Tibial nerve (tissue), 4 donors: ENCODE data around the gene CAMTA1.

Experiments
- EP300 ChIP-seq, 2 donors: sonication (generic); formaldehyde crosslinking; IDR thresholded peaks; one replicate each; pipeline ENCODE4 v1.6.1; 2017; ENCODE audit warnings: antibody characterized with exemption in 2 of 2, mild to moderate bottlenecking in 1 of 2
- POLR2A ChIP-seq, 2 donors: fragments of 450-650 bp; IDR thresholded peaks; one replicate each; pipeline ENCODE4 v1.6.1; 2017; ENCODE audit warnings: antibody characterized with exemption in 2 of 2, mild to moderate bottlenecking in 2 of 2, moderate library complexity in 2 of 2
- TF ChIP-seq, protein P1 (sequence below), 5 experiments: fragments of 200-600 bp in 3 of 5; fragments of 450-650 bp in 2 of 5; sonication (generic) in 3 of 5; IDR thresholded peaks; one replicate each; pipeline ENCODE4 v1.5.1; 2016 to 2019; ENCODE audit warnings: antibody characterized with exemption in 5 of 5, mild to moderate bottlenecking in 3 of 5, moderate library complexity in 2 of 5

DNA sequence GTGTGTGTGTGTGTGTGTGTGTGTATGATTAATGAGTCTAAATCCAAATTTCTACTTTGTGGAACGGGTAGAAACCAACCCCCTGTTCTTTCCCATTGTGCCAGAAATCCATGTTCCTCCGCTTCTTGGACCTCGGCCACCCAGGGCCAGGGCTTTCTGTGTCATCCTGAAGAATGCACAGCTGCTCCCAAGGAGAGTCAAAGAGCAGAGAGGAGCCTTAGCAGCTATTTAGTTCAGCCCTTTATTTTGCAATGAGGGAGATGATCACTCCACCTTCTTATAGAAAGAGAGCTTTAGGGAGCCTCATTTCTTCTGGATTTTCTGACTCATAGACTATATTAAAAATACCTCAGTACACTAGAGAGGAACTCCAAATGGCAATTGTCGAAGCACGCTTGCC is 496.6 kb downstream of the CAMTA1 start:
- TF ChIP-seq, protein P1, sequence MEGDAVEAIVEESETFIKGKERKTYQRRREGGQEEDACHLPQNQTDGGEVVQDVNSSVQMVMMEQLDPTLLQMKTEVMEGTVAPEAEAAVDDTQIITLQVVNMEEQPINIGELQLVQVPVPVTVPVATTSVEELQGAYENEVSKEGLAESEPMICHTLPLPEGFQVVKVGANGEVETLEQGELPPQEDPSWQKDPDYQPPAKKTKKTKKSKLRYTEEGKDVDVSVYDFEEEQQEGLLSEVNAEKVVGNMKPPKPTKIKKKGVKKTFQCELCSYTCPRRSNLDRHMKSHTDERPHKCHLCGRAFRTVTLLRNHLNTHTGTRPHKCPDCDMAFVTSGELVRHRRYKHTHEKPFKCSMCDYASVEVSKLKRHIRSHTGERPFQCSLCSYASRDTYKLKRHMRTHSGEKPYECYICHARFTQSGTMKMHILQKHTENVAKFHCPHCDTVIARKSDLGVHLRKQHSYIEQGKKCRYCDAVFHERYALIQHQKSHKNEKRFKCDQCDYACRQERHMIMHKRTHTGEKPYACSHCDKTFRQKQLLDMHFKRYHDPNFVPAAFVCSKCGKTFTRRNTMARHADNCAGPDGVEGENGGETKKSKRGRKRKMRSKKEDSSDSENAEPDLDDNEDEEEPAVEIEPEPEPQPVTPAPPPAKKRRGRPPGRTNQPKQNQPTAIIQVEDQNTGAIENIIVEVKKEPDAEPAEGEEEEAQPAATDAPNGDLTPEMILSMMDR (IDR thresholded peaks at IDR 0.05), result no peak
- TF ChIP-seq POLR2A (IDR thresholded peaks at IDR 0.05) (no peak), EP300 (IDR thresholded peaks at IDR 0.05) (no peak)
